Lower lobe of right lung (tissue), 2 donors: ENCODE results near the gene SSBP1. TPM values are rescaled to one million over a fixed set of nuclear protein-coding genes. Genes with fewer than 3 reads are reported as not detected.

Experiments
- ATAC-seq, 2 donors: fragments of 200-7000 bp; cut with Tn5 transposase; one replicate each; pipeline ENCODE4 v1.9.1; 2020 to 2022; ENCODE audit warnings: mild to moderate bottlenecking in 2 of 2, moderate library complexity in 2 of 2
- DNase-seq: peaks from one replicate; pipeline ENCODE4 v3.0.0-alpha.2; 2020
- H3K27ac ChIP-seq: fragments of 200-600 bp; one replicate; pipeline ENCODE4 v1.8.0; 2022
- H3K27me3 ChIP-seq: fragments of 200-600 bp; one replicate; pipeline ENCODE4 v1.8.0; 2022; ENCODE audit warnings: low read depth
- H3K36me3 ChIP-seq: fragments of 200-600 bp; one replicate; pipeline ENCODE4 v1.8.0; 2022; ENCODE audit warnings: mild to moderate bottlenecking
- H3K4me1 ChIP-seq: fragments of 200-600 bp; one replicate; pipeline ENCODE4 v1.8.0; 2022
- H3K4me3 ChIP-seq: fragments of 200-600 bp; one replicate; pipeline ENCODE4 v1.8.0; 2022; ENCODE audit warnings: mild to moderate bottlenecking
- H3K9me3 ChIP-seq: fragments of 200-600 bp; one replicate; pipeline ENCODE4 v1.8.0; 2022
- CTCF ChIP-seq: fragments of 200-600 bp; IDR thresholded peaks from one replicate; pipeline ENCODE4 v1.8.0; 2022; ENCODE audit warnings: antibody characterized with exemption, mild to moderate bottlenecking
- intact Hi-C: fragments of 100-400 bp; cut with DNase I; formaldehyde crosslinking; loops from one replicate; pipeline ENCODE4 v1.11.0; 2022
- total RNA-seq: library from RNA; stranded (reverse); fragmentation: NEBNext Ultra II Directional; extraction: Animal tissue kit (Norgen Biotek cat#: 25700); gene quantifications from one replicate; pipeline ENCODE4 v1.2.1, GENCODE V29; 2021
- donor health status: DM: no; HTN: yes; CAD: no; lungs with severe emphysema.

SSBP1 gene
- total RNA-seq, 1 donor from 2014 or later = 65.2 TPM

- intact Hi-C loops = no loop called here
- ATAC-seq = no peak
- H3K27me3 ChIP-seq = no peaks in the 10 kb centered on the region
- no peak for DNase-seq
- H3K4me3 ChIP-seq = no peak within 1 kb of the TSS
- peaks cover 6% of the 10 kb centered on the region for H3K9me3 ChIP-seq
- H3K27ac ChIP-seq = no peak within 1 kb of the TSS
- no peaks in the 10 kb centered on the region for H3K4me1 ChIP-seq
- TF ChIP-seq CTCF = no peak
- H3K36me3 ChIP-seq = peaks cover 12% of the 10 kb centered on the region
Observed at GRCh38 chr7:141776374-141776773, 38.2 kb downstream of the SSBP1 start, which contains the start of gene TAS2R4. Gene TAS2R4 (plus strand): TSS chr7:141776674. CDS start chr7:141778489, 1,815 bp downstream.

GRCh38 chr7:141785706-141786552 lies 47.8 kb downstream of the SSBP1 start:
- peak; percentile 69 for TF ChIP-seq CTCF
- Histone ChIP-seq H3K36me3 (peaks cover 9% of the 10 kb centered on the region), H3K4me3 (no peak overlapping the region), H3K9me3 (no peaks in the 10 kb centered on the region), H3K27me3 (no peaks in the 10 kb centered on the region), H3K4me1 (no peaks in the 10 kb centered on the region), H3K27ac (no peak overlapping the region)
- DNase-seq = no peak
- intact Hi-C loops = no loop called here
- ATAC-seq = peak; percentile 61 to 71

GRCh38 chr7:141788296-141788695 lies 50.1 kb downstream of the SSBP1 start:
- Histone ChIP-seq H3K36me3 (peaks cover 9% of the 10 kb centered on the region), H3K27ac (no peak overlapping the region), H3K4me3 (no peak overlapping the region), H3K27me3 (no peaks in the 10 kb centered on the region), H3K4me1 (no peaks in the 10 kb centered on the region), H3K9me3 (no peaks in the 10 kb centered on the region)
- intact Hi-C loops = no loop called here
- DNase-seq (no peak), ATAC-seq (no peak)
- no peak for TF ChIP-seq CTCF

GRCh38 chr7:141789917-141790316 lies 51.8 kb downstream of the SSBP1 start, which contains the start of gene TAS2R5:
Gene TAS2R5 (plus strand): TSS chr7:141790217. CDS start chr7:141790362, 145 bp downstream.
- ATAC-seq = no peak

GRCh38 chr7:141792526-141792925 lies 54.4 kb downstream of the SSBP1 start:
- H3K4me3 ChIP-seq = no peak overlapping the region
- ATAC-seq (no peak), DNase-seq (no peak)
- no peaks in the 10 kb centered on the region for H3K27me3 ChIP-seq
- no peak for TF ChIP-seq CTCF
- intact Hi-C loops = loop anchor here (10.0 kb wide), 1 partner anchor 62 kb away; no protein-coding TSS in a partner anchor
- H3K27ac ChIP-seq = no peak overlapping the region
- H3K36me3 ChIP-seq = peaks cover 9% of the 10 kb centered on the region
- H3K9me3 ChIP-seq = no peaks in the 10 kb centered on the region
- no peaks in the 10 kb centered on the region for H3K4me1 ChIP-seq

More at GRCh38 chr7:141789917-141790316, 51.8 kb downstream of the SSBP1 start, which contains the start of gene TAS2R5:
- no peak for TF ChIP-seq CTCF
- intact Hi-C loops = loop anchor here (10.0 kb wide), 1 partner anchor 65 kb away; no protein-coding TSS in a partner anchor
- Histone ChIP-seq H3K4me1 (no peaks in the 10 kb centered on the region), H3K36me3 (peaks cover 9% of the 10 kb centered on the region), H3K4me3 (no peak within 1 kb of the TSS), H3K27ac (no peak within 1 kb of the TSS), H3K27me3 (no peaks in the 10 kb centered on the region), H3K9me3 (no peaks in the 10 kb centered on the region)
- DNase-seq = no peak

Other genes starting within 250 kb of the SSBP1 start
- 19.8 TPM for gene AGK, start 186.9 kb upstream of the SSBP1 start, total RNA-seq
- gene DENND11, start 36.2 kb upstream of the SSBP1 start, total RNA-seq = 34.1 TPM
- gene WEE2, start 30.0 kb upstream of the SSBP1 start, total RNA-seq = not detected
- 1.4 TPM for gene TAS2R3, start 25.7 kb downstream of the SSBP1 start, total RNA-seq
- 2.0 TPM for gene TAS2R4, start 38.3 kb downstream of the SSBP1 start, total RNA-seq
- gene TAS2R5, start 51.9 kb downstream of the SSBP1 start, total RNA-seq = 2.2 TPM
- not detected for gene PRSS37, start 103.1 kb downstream of the SSBP1 start, total RNA-seq
- not detected for gene OR9A4, start 178.0 kb downstream of the SSBP1 start, total RNA-seq
- gene CLEC5A, start 208.6 kb downstream of the SSBP1 start, total RNA-seq = 7.5 TPM
- not detected for gene TAS2R38, start 235.4 kb downstream of the SSBP1 start, total RNA-seq